Measurements from ENCODE around the gene SHFL.

The SHFL gene

GRCh38 chr19:10124429-10124828, 38.3 kb downstream of the SHFL start:
- TF ChIP-seq CTCF (IDR thresholded peaks at IDR 0.05; ENCODE audit: unreplicated experiment in 3 of 3): no peak

GRCh38 chr19:10126213-10126639, 40.1 kb downstream of the SHFL start:
- Mint-ChIP-seq H3K4me1 (no peaks in the 10 kb centered on the region), H3K4me3 (no peak overlapping the region), H3K27me3 (ENCODE audit: low read depth) (peaks cover 3% of the 10 kb centered on the region), H3K27ac (no peak overlapping the region), H3K36me3 (ENCODE audit: low read depth) (peaks cover 19% of the 10 kb centered on the region), H3K9me3 (no peaks in the 10 kb centered on the region)
- TF ChIP-seq CTCF (IDR thresholded peaks at IDR 0.05; ENCODE audit: unreplicated experiment in 3 of 3): no peak

More at GRCh38 chr19:10124429-10124828, 38.3 kb downstream of the SHFL start:
- H3K27ac Mint-ChIP-seq: no peak overlapping the region
- H3K4me1 Mint-ChIP-seq: peaks cover 11% of the 10 kb centered on the region
- no peaks in the 10 kb centered on the region for H3K9me3 Mint-ChIP-seq
- no peak overlapping the region for H3K4me3 Mint-ChIP-seq
- peaks cover 3% of the 10 kb centered on the region for H3K27me3 Mint-ChIP-seq (ENCODE audit: low read depth)
- H3K36me3 Mint-ChIP-seq (ENCODE audit: low read depth): peaks cover 14% of the 10 kb centered on the region

GRCh38 chr19:10132905-10133304, 46.8 kb downstream of the SHFL start:
- Mint-ChIP-seq H3K4me1 (no peaks in the 10 kb centered on the region), H3K36me3 (ENCODE audit: low read depth) (peaks cover 29% of the 10 kb centered on the region), H3K27me3 (ENCODE audit: low read depth) (no peaks in the 10 kb centered on the region), H3K4me3 (no peak overlapping the region), H3K9me3 (no peaks in the 10 kb centered on the region), H3K27ac (no peak overlapping the region)
- TF ChIP-seq CTCF (IDR thresholded peaks at IDR 0.05; ENCODE audit: unreplicated experiment in 3 of 3): no peak

- peaks cover 24% of the 10 kb centered on the region for H3K36me3 Mint-ChIP-seq (ENCODE audit: low read depth)
- no peak overlapping the region for H3K4me3 Mint-ChIP-seq
Observed at GRCh38 chr19:10133596-10133995, 47.5 kb downstream of the SHFL start.

GRCh38 chr19:10134040-10134439, 47.9 kb downstream of the SHFL start:
- Mint-ChIP-seq H3K36me3 (ENCODE audit: low read depth) (peaks cover 25% of the 10 kb centered on the region), H3K27ac (no peak overlapping the region), H3K4me1 (no peaks in the 10 kb centered on the region), H3K27me3 (ENCODE audit: low read depth) (no peaks in the 10 kb centered on the region), H3K4me3 (no peak overlapping the region), H3K9me3 (no peaks in the 10 kb centered on the region)
- TF ChIP-seq CTCF (IDR thresholded peaks at IDR 0.05; ENCODE audit: unreplicated experiment in 3 of 3): no peak

More at GRCh38 chr19:10133596-10133995, 47.5 kb downstream of the SHFL start:
- H3K27ac Mint-ChIP-seq: no peak overlapping the region
- no peak for TF ChIP-seq CTCF (IDR thresholded peaks at IDR 0.05; ENCODE audit: unreplicated experiment in 3 of 3)
- H3K9me3 Mint-ChIP-seq: no peaks in the 10 kb centered on the region
- no peaks in the 10 kb centered on the region for H3K27me3 Mint-ChIP-seq (ENCODE audit: low read depth)
- no peaks in the 10 kb centered on the region for H3K4me1 Mint-ChIP-seq

GRCh38 chr19:10135551-10136334, 49.6 kb downstream of the SHFL start:
- TF ChIP-seq CTCF (IDR thresholded peaks at IDR 0.05; ENCODE audit: unreplicated experiment in 3 of 3): no peak
- H3K4me1 Mint-ChIP-seq: no peaks in the 10 kb centered on the region
- no peak overlapping the region for H3K27ac Mint-ChIP-seq
- no peak overlapping the region for H3K4me3 Mint-ChIP-seq
- peaks cover 23% of the 10 kb centered on the region for H3K36me3 Mint-ChIP-seq (ENCODE audit: low read depth)
- H3K9me3 Mint-ChIP-seq: no peaks in the 10 kb centered on the region
- no peaks in the 10 kb centered on the region for H3K27me3 Mint-ChIP-seq (ENCODE audit: low read depth)

Data from nephron (organoid).